ENCODE measurements around the gene KLK11.

The KLK11 gene

DNA sequence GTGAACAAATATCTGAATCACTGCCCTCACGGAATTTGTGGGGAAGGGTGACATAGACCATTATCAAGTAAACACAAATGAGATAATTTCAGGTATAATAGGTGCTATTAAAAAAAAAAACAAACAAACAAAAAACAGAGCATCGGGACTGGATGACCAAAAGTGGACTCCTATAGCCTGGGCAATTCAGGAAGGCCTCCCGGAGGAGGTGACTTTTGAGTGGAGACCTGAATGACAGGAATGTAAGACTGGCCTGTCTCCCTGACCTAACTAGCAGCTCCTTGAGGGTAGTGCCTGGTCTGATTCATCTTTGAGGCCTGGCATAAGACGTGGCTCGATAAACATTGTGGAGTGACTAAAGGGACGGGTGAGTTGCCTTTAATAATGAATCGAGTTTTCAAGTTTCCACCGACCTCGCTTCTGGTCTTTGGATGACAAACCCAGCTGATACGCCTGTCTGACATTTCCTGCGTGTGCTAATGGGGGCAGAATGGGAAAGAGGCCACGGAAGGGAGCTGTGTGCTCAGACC lies 13.7 kb downstream of the KLK11 start:
- no peak for TF ChIP-seq SPI1 (IDR thresholded peaks at IDR 0.05; ENCODE audit: low read depth, low read length)
- no peak for TF ChIP-seq POLR2A (IDR thresholded peaks at IDR 0.05; ENCODE audit: low read depth, low read length)

DNA sequence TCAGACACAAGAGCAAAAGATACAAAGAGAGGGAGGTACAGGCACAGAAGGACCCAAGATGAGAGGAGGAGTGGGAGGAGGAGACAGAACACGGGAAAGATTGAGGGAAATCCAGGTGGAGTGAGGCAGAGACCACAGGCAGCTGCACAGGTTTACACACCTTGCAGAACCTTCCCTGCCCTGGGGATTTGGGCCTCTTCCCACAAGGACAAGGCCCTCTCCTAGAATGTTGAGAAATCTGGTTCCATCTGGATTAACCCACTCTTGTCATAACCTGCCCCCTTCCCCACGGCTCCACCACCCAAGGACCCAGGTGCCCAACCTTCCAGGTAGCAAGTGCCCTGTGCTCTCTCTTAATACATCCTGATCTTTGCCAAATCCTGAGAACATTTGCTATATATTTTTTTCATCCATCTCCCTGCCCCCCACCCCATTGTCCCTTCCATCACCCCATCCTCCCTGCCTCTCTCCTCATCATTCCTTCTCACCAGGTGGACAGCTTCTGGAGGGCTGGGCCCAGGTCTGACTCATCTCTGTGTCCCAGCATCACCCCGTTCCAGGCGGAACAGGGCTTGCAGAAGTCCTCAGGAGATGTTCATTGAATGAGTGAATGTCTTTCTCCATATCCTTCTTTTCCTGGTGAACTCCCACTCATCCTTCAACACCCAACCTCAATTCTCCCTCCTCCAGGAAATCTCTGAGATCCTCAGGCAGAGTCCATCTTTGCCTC lies 16.2 kb downstream of the KLK11 start:
- FAIRE-seq (no peak), DNase-seq (ENCODE audit: insufficient read length, low spot score) (no peak)
- TF ChIP-seq POU2F2 (IDR thresholded peaks at IDR 0.05; ENCODE audit: low read depth, low read length) (no peak), PAX5 (IDR thresholded peaks at IDR 0.05; ENCODE audit: insufficient read depth, low read length, severe bottlenecking) (no peak), TAF1 (IDR thresholded peaks at IDR 0.05; ENCODE audit: low read depth, low read length) (no peak), POLR2A (IDR thresholded peaks at IDR 0.05; ENCODE audit: low read depth, low read length) (no peak), POLR2AphosphoS5 (IDR thresholded peaks at IDR 0.05; ENCODE audit: low read depth, low read length) (no peak), SPI1 (IDR thresholded peaks at IDR 0.05; ENCODE audit: low read depth, low read length) (no peak)

More for the DNA sequence above, 13.7 kb downstream of the KLK11 start:
- FAIRE-seq (no peak), DNase-seq (ENCODE audit: insufficient read length, low spot score) (no peak)

DNA sequence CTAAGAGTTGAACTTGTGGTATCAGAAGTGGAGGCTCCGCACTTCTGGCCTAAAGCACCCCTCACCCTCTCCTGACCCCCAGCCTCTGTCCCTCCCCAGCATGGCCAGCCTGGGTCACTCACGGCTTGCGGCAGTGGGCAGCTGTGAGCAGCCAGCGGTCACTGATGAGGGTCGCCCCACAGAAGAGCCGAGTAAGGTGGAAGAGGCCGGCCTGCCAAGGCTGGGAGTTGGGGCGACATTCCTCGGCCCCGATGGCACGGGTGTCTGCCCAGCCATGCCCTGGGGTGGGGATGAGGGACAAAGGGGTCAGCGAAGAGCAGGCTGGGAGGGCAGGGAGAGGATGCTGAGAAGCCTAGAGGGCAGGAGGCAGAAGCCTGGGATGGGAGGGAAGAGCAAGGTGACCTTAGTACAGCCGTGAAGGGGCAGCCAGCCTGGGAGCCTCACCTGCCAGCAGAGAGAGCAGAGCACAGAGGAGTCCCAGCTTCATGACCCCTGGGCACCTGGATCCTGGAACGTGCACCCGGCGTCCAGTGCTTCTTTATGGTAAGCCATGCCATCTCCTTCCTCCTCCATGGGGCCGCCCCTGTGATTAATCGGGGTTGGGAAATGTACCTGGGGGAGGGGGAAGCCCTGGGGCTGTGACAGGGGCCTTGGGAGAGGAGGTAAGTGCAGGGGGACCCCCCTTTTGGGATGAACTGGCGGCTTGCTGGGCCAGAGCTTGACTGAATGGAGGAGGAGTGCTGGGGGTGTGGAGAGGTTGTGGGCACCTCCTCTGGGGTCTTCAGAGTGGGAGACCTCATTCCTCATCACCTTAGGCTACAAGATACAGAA lies 17.1 kb downstream of the KLK11 start:
- no peak for TF ChIP-seq SPI1 (IDR thresholded peaks at IDR 0.05; ENCODE audit: low read depth, low read length)
- no peak for TF ChIP-seq TAF1 (IDR thresholded peaks at IDR 0.05; ENCODE audit: low read depth, low read length)
- no peak for TF ChIP-seq POLR2A (IDR thresholded peaks at IDR 0.05; ENCODE audit: low read depth, low read length)
- no peak for TF ChIP-seq POLR2AphosphoS5 (IDR thresholded peaks at IDR 0.05; ENCODE audit: low read depth, low read length)
- TF ChIP-seq PAX5 (IDR thresholded peaks at IDR 0.05; ENCODE audit: insufficient read depth, low read length, severe bottlenecking), result no peak
- no peak for TF ChIP-seq POU2F2 (IDR thresholded peaks at IDR 0.05; ENCODE audit: low read depth, low read length)
- DNase-seq (ENCODE audit: insufficient read length, low spot score) (no peak), FAIRE-seq (no peak)

DNA sequence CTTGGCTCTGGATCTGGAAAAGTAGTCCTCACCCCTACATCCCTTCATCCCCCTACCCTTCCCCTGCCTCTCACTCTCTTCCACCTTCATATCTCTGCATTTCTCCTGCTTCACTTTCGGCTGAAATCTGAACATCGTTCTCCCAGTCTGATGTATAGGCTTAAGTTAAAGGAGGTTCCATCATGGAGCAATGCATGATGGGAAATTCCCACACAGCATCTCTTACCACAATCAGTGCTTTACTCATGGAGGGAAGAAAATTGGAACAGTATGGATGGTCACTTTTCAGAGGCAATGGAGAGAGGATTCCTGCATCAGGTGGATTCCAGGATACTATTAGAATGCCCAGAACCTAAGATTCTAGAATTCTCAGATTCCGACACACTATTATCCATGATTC lies 18.9 kb downstream of the KLK11 start:
- DNase-seq (ENCODE audit: insufficient read length, low spot score) (no peak), FAIRE-seq (no peak)
- TF ChIP-seq TAF1 (IDR thresholded peaks at IDR 0.05; ENCODE audit: low read depth, low read length), result no peak
- TF ChIP-seq PAX5 (IDR thresholded peaks at IDR 0.05; ENCODE audit: insufficient read depth, low read length, severe bottlenecking), result no peak
- TF ChIP-seq POLR2A (IDR thresholded peaks at IDR 0.05; ENCODE audit: low read depth, low read length), result no peak
- TF ChIP-seq SPI1 (IDR thresholded peaks at IDR 0.05; ENCODE audit: low read depth, low read length), result no peak
- no peak for TF ChIP-seq POLR2AphosphoS5 (IDR thresholded peaks at IDR 0.05; ENCODE audit: low read depth, low read length)
- TF ChIP-seq POU2F2 (IDR thresholded peaks at IDR 0.05; ENCODE audit: low read depth, low read length), result no peak

DNA sequence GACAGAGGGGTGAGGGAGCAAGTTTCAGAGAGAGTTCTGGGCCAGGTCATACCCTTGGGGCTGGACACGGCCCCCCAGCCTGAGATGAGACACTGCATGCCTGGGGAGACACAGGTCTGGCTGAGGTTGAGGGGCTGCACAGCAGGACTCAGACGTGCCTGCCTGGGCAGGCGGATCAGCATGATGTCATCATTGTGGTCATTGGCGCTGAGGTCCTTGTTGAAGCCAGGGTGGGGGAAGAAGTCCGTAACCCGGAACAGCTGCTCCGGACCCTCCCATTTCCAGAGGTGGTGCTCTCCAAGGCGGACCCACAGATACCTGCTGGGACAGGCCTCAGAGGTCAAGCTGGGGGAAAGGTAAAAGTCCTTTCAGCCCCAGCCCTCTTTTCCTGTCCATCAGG lies 20.0 kb downstream of the KLK11 start:
- FAIRE-seq (no peak), DNase-seq (ENCODE audit: insufficient read length, low spot score) (no peak)
- TF ChIP-seq POLR2AphosphoS5 (IDR thresholded peaks at IDR 0.05; ENCODE audit: low read depth, low read length), result no peak
- TF ChIP-seq POU2F2 (IDR thresholded peaks at IDR 0.05; ENCODE audit: low read depth, low read length), result no peak
- no peak for TF ChIP-seq SPI1 (IDR thresholded peaks at IDR 0.05; ENCODE audit: low read depth, low read length)
- no peak for TF ChIP-seq POLR2A (IDR thresholded peaks at IDR 0.05; ENCODE audit: low read depth, low read length)
- no peak for TF ChIP-seq TAF1 (IDR thresholded peaks at IDR 0.05; ENCODE audit: low read depth, low read length)
- no peak for TF ChIP-seq PAX5 (IDR thresholded peaks at IDR 0.05; ENCODE audit: insufficient read depth, low read length, severe bottlenecking)

DNA sequence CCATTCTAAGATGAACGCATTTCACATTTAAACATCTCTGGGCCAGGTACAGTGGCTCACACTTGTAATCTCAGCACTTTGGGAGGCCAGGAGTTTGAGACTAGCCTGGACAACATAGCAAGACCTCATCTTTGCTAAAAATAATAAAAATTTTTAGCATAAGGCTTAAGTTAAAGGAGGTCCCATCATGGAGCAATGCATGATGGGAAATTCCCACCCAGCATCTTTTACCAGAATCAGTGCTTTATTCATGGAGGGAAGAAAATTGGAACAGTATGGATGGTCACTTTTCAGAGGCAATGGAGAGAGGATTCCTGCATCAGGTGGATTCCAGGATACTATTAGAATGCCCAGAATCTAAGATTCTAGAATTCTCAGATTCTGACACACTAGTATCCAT lies 21.2 kb downstream of the KLK11 start:
- no peak for DNase-seq (ENCODE audit: insufficient read length, low spot score)
- no peak for TF ChIP-seq TAF1 (IDR thresholded peaks at IDR 0.05; ENCODE audit: low read depth, low read length)
- FAIRE-seq, result no peak

DNA sequence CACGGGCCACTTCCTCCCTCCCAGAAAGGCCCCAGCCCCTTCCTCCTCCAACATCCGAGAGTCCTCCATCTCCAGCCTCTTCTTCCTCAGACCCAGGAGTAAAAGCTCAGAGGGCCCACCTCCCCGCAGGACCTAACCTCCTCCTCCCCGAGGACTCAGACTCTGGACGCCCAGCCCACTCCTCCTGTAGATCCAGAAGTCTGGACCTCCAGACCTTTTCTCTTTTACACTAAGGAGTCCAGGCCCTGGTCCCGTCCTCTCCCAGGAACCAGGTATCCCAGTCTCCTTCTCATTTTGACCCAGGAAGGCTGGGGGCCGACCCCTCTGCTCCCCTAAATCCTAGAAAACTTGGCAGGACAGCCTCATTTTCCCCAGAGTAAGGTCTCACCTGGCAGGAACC lies 23.1 kb downstream of the KLK11 start:
- no peak for TF ChIP-seq SPI1 (IDR thresholded peaks at IDR 0.05; ENCODE audit: low read depth, low read length)
- no peak for TF ChIP-seq POLR2AphosphoS5 (IDR thresholded peaks at IDR 0.05; ENCODE audit: low read depth, low read length)
- TF ChIP-seq PAX5 (IDR thresholded peaks at IDR 0.05; ENCODE audit: insufficient read depth, low read length, severe bottlenecking), result no peak
- no peak for TF ChIP-seq POU2F2 (IDR thresholded peaks at IDR 0.05; ENCODE audit: low read depth, low read length)
- TF ChIP-seq POLR2A (IDR thresholded peaks at IDR 0.05; ENCODE audit: low read depth, low read length), result no peak
- TF ChIP-seq TAF1 (IDR thresholded peaks at IDR 0.05; ENCODE audit: low read depth, low read length), result no peak
- DNase-seq (ENCODE audit: insufficient read length, low spot score) (no peak), FAIRE-seq (no peak)

DNA sequence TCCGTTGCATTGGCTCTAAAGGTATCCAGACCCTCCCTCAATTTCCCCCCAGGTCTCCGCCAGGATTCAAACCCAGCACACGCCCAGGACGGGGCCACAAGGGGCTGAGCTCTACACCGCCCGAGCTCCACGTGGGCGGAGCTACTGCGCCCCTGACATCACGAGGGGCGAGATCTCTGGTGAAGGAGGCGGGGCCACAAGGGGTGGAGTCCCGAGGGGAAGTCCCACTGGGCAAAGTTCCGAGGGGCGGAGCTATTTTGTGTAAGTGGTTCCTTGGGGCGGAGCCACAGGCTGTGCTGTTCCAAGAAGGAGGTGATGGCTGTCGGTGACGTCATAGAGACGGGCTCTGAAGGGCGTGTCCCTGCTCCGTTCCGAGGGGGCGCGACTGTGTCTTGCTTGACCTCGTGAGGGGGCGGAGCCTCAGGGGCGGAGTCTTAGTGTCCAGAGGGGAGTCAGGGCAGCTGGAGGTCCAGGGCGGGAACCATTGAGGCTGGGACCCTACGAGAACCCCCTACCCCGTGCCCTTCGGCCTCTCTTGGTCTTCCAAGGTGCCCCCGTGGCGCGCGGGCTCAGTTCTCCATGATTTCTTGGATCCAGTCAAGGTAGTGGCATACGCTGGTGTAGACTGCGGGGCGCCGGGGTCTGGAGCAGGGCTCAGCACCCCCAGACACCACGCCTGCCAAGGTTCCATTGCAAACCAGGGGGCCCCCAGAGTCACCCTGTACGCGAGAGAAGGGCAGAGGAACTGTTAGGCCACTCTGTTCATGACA lies 23.7 kb downstream of the KLK11 start:
- DNase-seq (ENCODE audit: insufficient read length, low spot score), result no peak
- FAIRE-seq, result no peak
- TF ChIP-seq POU2F2 (IDR thresholded peaks at IDR 0.05; ENCODE audit: low read depth, low read length) (no peak), TAF1 (IDR thresholded peaks at IDR 0.05; ENCODE audit: low read depth, low read length) (no peak), SPI1 (IDR thresholded peaks at IDR 0.05; ENCODE audit: low read depth, low read length) (no peak), POLR2A (IDR thresholded peaks at IDR 0.05; ENCODE audit: low read depth, low read length) (no peak)

DNA sequence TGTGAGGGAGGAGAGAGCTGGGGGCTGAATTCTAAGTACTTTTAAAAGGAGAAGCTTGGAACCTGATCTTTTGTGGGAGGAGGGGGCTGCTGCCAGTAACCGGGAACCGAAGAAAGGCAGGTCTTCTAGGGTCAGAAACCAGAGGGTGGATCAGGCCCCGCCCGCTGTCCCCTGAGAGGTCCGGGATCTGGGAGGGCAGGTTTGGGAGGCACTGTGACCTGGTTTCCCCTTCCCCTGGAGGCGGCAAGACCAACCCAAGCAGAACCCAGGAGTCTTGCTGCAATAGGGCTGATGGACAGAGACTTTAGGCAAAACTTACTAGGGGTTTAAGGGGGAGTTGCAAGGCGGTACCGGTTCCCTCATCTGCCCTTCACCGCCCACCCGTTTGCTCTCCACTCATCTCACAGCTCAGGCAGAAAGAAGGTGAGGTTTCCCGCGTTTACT lies 24.3 kb downstream of the KLK11 start:
- FAIRE-seq (no peak), DNase-seq (ENCODE audit: insufficient read length, low spot score) (no peak)
- no peak for TF ChIP-seq POU2F2 (IDR thresholded peaks at IDR 0.05; ENCODE audit: low read depth, low read length)
- no peak for TF ChIP-seq POLR2A (IDR thresholded peaks at IDR 0.05; ENCODE audit: low read depth, low read length)
- no peak for TF ChIP-seq PAX5 (IDR thresholded peaks at IDR 0.05; ENCODE audit: insufficient read depth, low read length, severe bottlenecking)
- no peak for TF ChIP-seq TAF1 (IDR thresholded peaks at IDR 0.05; ENCODE audit: low read depth, low read length)
- TF ChIP-seq SPI1 (IDR thresholded peaks at IDR 0.05; ENCODE audit: low read depth, low read length), result no peak
- TF ChIP-seq POLR2AphosphoS5 (IDR thresholded peaks at IDR 0.05; ENCODE audit: low read depth, low read length), result no peak
